HL-60 (cell line): ENCODE results near the gene TMC3.

ENCODE experiments used
- CTCF ChIP-seq: IDR thresholded peaks from one replicate; pipeline ENCODE4 v1.5.1; 2011; ENCODE audit warnings: low read length, control low read depth, inconsistent platforms; ENCODE audit not compliant: insufficient read depth
- POLR2AphosphoS5 ChIP-seq: IDR thresholded peaks from 2 replicates; pipeline ENCODE4 v1.6.1; 2012; ENCODE audit warnings: low read depth
- REST ChIP-seq: IDR thresholded peaks from 2 replicates; pipeline ENCODE4 v1.6.1; 2012; ENCODE audit warnings: low read depth; ENCODE audit not compliant: insufficient replicate concordance

- TF ChIP-seq CTCF = no peak
- TF ChIP-seq REST = no peak
- TF ChIP-seq POLR2AphosphoS5 = no peak
These were observed 24.4 kb upstream of the TMC3 start for GRCh38 chr15:81398456-81398855.
